ENCODE measurements around the gene TMEM116. TPM values are rescaled to one million over a fixed set of nuclear protein-coding genes. Genes with fewer than 3 reads are reported as not detected.

The TMEM116 gene
- total RNA-seq, 2 experiments from 2014 or later = 13.8 to 16.3 TPM

DNA sequence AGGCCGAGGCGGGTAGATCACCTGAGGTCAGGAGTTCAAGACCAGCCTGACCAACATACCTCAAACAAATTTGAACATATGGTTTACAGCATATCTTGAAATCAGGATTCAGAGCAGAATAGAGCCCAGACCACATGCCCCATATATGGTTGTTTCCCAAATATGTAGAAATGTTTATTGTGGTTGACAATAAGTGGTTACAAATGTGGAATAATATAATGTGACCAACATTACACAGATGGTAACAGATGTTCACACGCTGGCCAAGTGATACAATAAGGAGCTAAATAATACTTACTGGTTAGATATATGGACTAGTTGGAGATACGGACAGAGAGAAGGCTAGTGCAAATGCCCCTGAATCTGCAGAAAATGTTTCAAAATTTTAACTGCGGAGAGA lies 85.6 kb downstream of the TMEM116 start:
- ChIA-PET CTCF (no interaction called here), POLR2A (interaction anchor here (0.9 kb wide), 1 partner anchor 491 kb away, joined by 3 read pairs; the partner anchor contains the start of gene PTPN11)
- ATAC-seq (no peak), DNase-seq (no peak)
- no peaks in the 10 kb centered on the region for H3K36me3 Mint-ChIP-seq (ENCODE audit: low read depth)
- H3K27me3 Mint-ChIP-seq = no peaks in the 10 kb centered on the region
- no peaks in the 10 kb centered on the region for H3K9me3 Mint-ChIP-seq
- no peak overlapping the region for H3K4me3 Mint-ChIP-seq
- H3K4me1 Mint-ChIP-seq (ENCODE audit: low read depth) = no peaks in the 10 kb centered on the region
- H3K27ac Mint-ChIP-seq = no peak overlapping the region
- TF ChIP-seq, protein P1, sequence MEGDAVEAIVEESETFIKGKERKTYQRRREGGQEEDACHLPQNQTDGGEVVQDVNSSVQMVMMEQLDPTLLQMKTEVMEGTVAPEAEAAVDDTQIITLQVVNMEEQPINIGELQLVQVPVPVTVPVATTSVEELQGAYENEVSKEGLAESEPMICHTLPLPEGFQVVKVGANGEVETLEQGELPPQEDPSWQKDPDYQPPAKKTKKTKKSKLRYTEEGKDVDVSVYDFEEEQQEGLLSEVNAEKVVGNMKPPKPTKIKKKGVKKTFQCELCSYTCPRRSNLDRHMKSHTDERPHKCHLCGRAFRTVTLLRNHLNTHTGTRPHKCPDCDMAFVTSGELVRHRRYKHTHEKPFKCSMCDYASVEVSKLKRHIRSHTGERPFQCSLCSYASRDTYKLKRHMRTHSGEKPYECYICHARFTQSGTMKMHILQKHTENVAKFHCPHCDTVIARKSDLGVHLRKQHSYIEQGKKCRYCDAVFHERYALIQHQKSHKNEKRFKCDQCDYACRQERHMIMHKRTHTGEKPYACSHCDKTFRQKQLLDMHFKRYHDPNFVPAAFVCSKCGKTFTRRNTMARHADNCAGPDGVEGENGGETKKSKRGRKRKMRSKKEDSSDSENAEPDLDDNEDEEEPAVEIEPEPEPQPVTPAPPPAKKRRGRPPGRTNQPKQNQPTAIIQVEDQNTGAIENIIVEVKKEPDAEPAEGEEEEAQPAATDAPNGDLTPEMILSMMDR (IDR thresholded peaks at IDR 0.05) = no peak
- intact Hi-C loops (cut with micrococcal nuclease) = no loop called here

DNA sequence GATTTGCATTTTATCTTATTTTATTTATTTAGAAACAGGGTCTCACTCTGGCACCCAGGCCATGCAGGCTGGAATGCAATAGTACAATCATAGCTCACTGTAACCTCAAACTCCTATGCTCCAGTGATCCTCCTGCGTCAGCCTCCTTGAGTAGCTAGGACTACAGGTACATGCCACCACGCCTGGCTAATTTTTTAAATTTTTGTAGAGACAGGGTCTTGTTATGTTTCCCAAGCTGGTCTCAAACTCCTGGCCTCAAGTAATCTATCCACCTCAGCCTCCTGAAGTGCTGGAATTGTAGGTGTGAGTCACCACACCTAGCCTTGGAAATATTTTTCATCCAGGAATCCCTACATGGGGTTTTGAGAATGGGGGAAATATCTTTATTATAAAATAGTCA lies 86.3 kb downstream of the TMEM116 start:
- intact Hi-C loops (cut with micrococcal nuclease) = no loop called here
- TF ChIP-seq, protein P1 (IDR thresholded peaks at IDR 0.05) = no peak
- no peaks in the 10 kb centered on the region for H3K4me1 Mint-ChIP-seq (ENCODE audit: low read depth)
- ATAC-seq (no peak), DNase-seq (no peak)
- CTCF ChIA-PET = no interaction called here
- POLR2A ChIA-PET = interaction anchor here (0.9 kb wide), 1 partner anchor 492 kb away, joined by 3 read pairs; the partner anchor contains the start of gene PTPN11
- H3K27me3 Mint-ChIP-seq = no peaks in the 10 kb centered on the region
- no peaks in the 10 kb centered on the region for H3K9me3 Mint-ChIP-seq
- H3K27ac Mint-ChIP-seq = no peak overlapping the region
- H3K4me3 Mint-ChIP-seq = no peak overlapping the region
- no peaks in the 10 kb centered on the region for H3K36me3 Mint-ChIP-seq (ENCODE audit: low read depth)

DNA sequence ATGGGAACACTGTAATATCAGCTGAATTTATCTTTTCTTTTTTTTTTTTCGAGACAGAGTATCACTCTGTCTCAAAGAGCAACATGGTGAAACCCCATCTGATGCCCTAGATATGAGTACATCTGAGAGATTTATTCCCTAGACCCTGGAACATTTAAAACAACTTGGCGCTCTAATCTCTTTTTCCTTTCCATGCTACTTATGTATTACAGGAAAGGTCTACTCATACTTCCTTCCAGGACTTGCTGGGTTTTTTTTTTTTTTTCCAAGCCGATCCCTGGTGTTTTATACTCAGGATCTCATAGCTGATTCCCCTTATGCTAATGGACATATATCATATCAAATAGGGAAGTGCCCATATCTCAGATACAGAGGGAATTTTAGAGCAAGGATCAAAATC lies 87.8 kb downstream of the TMEM116 start:
- H3K27ac Mint-ChIP-seq = no peak overlapping the region
- H3K4me1 Mint-ChIP-seq (ENCODE audit: low read depth) = no peaks in the 10 kb centered on the region
- H3K9me3 Mint-ChIP-seq = no peaks in the 10 kb centered on the region
- H3K36me3 Mint-ChIP-seq (ENCODE audit: low read depth) = no peaks in the 10 kb centered on the region
- intact Hi-C loops (cut with micrococcal nuclease) = no loop called here
- DNase-seq (no peak), ATAC-seq (no peak)
- H3K4me3 Mint-ChIP-seq = no peak overlapping the region
- ChIA-PET POLR2A (no interaction called here), CTCF (no interaction called here)
- H3K27me3 Mint-ChIP-seq = no peaks in the 10 kb centered on the region
- TF ChIP-seq, protein P1 (IDR thresholded peaks at IDR 0.05) = no peak

DNA sequence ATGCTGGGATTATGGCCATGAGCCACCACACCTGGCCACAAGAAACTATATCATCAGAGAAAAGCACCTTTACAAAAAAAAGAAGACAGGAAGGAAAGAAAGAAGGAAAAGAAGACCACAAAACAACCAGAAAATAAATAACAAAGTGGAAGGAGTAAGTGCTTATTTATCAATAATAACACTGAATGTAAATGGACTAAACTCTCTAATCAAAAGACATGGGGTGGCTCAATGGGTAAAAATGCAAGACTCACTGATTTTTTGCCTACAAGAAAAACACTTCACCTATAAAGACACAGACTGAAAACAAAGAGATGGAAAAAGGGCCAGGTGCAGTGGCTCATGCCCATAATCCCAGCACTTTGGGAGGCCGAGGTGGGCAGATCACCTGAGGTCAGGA lies 105.2 kb downstream of the TMEM116 start:
- no peak for DNase-seq
- TF ChIP-seq, protein P1 (IDR thresholded peaks at IDR 0.05) = no peak
- Mint-ChIP-seq H3K27ac (no peak overlapping the region), H3K27me3 (no peaks in the 10 kb centered on the region), H3K4me3 (no peak overlapping the region), H3K36me3 (ENCODE audit: low read depth) (peaks cover 28% of the 10 kb centered on the region), H3K9me3 (peaks cover 13% of the 10 kb centered on the region), H3K4me1 (ENCODE audit: low read depth) (no peaks in the 10 kb centered on the region)
- ChIA-PET POLR2A (no interaction called here), CTCF (no interaction called here)
- intact Hi-C loops (cut with micrococcal nuclease) = no loop called here
- no peak for ATAC-seq

DNA sequence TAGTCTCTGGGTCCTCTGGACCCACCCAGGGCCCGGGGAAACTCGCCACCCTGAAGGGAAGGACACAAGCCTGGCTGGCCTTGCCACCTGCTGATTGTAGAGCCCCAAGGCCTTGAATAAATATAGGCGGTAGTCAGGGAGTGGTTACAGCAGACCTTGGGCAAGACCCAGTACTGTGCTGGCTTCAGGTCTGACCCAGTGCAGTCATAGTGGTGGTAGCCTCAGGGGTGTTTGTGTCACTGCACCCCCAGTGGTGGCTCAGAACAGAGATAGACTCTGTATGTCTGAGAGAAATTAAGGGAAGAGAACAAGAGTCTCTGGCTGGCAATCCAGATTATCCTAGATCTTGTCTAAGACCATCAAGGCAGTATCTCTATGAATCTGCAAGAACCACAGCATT lies 107.5 kb downstream of the TMEM116 start:
- Mint-ChIP-seq H3K9me3 (peaks cover 13% of the 10 kb centered on the region), H3K36me3 (ENCODE audit: low read depth) (peaks cover 25% of the 10 kb centered on the region), H3K27ac (no peak overlapping the region), H3K27me3 (no peaks in the 10 kb centered on the region), H3K4me3 (no peak overlapping the region), H3K4me1 (ENCODE audit: low read depth) (no peaks in the 10 kb centered on the region)
- DNase-seq (no peak), ATAC-seq (no peak)
- TF ChIP-seq, protein P1 (IDR thresholded peaks at IDR 0.05) = no peak
- intact Hi-C loops (cut with micrococcal nuclease) = no loop called here
- POLR2A ChIA-PET = no interaction called here
- CTCF ChIA-PET = no interaction called here
